GM18858 (cell line): ENCODE measurements around the gene CD47.

ENCODE experiments used
- ATAC-seq: cut with Tn5 transposase; IDR thresholded peaks from one replicate; pipeline ENCODE4 v1.9.1; 2021; ENCODE audit not compliant: unreplicated experiment

CD47 gene

GRCh38 chr3:108018552-108018951 lies 72.3 kb downstream of the CD47 start:
- no peak for ATAC-seq

GRCh38 chr3:108017587-108017986 lies 73.2 kb downstream of the CD47 start:
- no peak for ATAC-seq

- ATAC-seq, result no peak
Observed at GRCh38 chr3:108014943-108015342, 75.9 kb downstream of the CD47 start.

GRCh38 chr3:108013141-108014055 lies 77.4 kb downstream of the CD47 start:
- ATAC-seq, result no peak

- no peak for ATAC-seq
Observed at GRCh38 chr3:108012304-108012703, 78.5 kb downstream of the CD47 start.

- no peak for ATAC-seq
Observed at GRCh38 chr3:108011616-108012015, 79.2 kb downstream of the CD47 start.

- ATAC-seq, result no peak
Observed at GRCh38 chr3:108008931-108009639, 81.7 kb downstream of the CD47 start.

GRCh38 chr3:108008106-108008505 lies 82.7 kb downstream of the CD47 start:
- ATAC-seq, result no peak

GRCh38 chr3:108006881-108007331 lies 83.9 kb downstream of the CD47 start:
- ATAC-seq, result no peak

GRCh38 chr3:108006077-108006771 lies 84.6 kb downstream of the CD47 start:
- no peak for ATAC-seq

GRCh38 chr3:108004647-108005046 lies 86.2 kb downstream of the CD47 start:
- no peak for ATAC-seq

GRCh38 chr3:108001457-108001856 lies 89.4 kb downstream of the CD47 start:
- ATAC-seq, result no peak

- no peak for ATAC-seq
Observed at GRCh38 chr3:107999215-107999775, 91.5 kb downstream of the CD47 start.

GRCh38 chr3:107997671-107998070 lies 93.2 kb downstream of the CD47 start:
- ATAC-seq, result no peak

GRCh38 chr3:107995823-107996222 lies 95.0 kb downstream of the CD47 start:
- no peak for ATAC-seq

GRCh38 chr3:107994956-107995715 lies 95.7 kb downstream of the CD47 start:
- no peak for ATAC-seq

- no peak for ATAC-seq
Observed at GRCh38 chr3:107994181-107994580, 96.7 kb downstream of the CD47 start.

GRCh38 chr3:107993771-107994170 lies 97.1 kb downstream of the CD47 start:
- ATAC-seq, result no peak
